GM18508 (cell line): Measurements from ENCODE around the gene RBL2.
"Not testable (repeated sequence)": the region's sequence is repeated elsewhere in the genome, so short reads cannot be mapped to it uniquely, and the experiment has no call there.

Experiments used
- ATAC-seq: cut with Tn5 transposase; IDR thresholded peaks from one replicate; pipeline ENCODE4 v1.9.1; 2021; ENCODE audit warnings: moderate number of reproducible peaks; ENCODE audit not compliant: insufficient read depth, unreplicated experiment

RBL2 gene

GRCh38 chr16:53529513-53529912 lies 95.2 kb downstream of the RBL2 start:
- no peak for ATAC-seq

- no peak for ATAC-seq
Observed at GRCh38 chr16:53530046-53530445, 95.8 kb downstream of the RBL2 start.

GRCh38 chr16:53530741-53531140 lies 96.5 kb downstream of the RBL2 start:
- ATAC-seq, result no peak

- ATAC-seq, result no peak
Observed at GRCh38 chr16:53534206-53534605, 99.9 kb downstream of the RBL2 start.

- ATAC-seq, result no peak
Observed at GRCh38 chr16:53537626-53538025, 103.4 kb downstream of the RBL2 start.

- ATAC-seq, result not testable (repeated sequence)
Observed at GRCh38 chr16:53539346-53539745, 105.1 kb downstream of the RBL2 start.

GRCh38 chr16:53539759-53540718 lies 105.8 kb downstream of the RBL2 start:
- not testable (repeated sequence) for ATAC-seq
